ENCODE results near the gene GAL3ST2. TPM values are rescaled to one million over a fixed set of nuclear protein-coding genes. Genes with fewer than 3 reads are reported as not detected.
"Not testable (repeated sequence)": the region's sequence is repeated elsewhere in the genome, so short reads cannot be mapped to it uniquely, and the experiment has no call there.

The GAL3ST2 gene
- total and polyA plus RNA-seq, 4 donors, result 0.40 TPM; not detected in 3

GRCh38 chr2:241799522-241800197, 23.0 kb downstream of the GAL3ST2 start:
- WGBS, 2 donors, result 84 to 85% methylated on average over 9 to 10 of the region's 10 CpGs
- H3K27me3 ChIP-seq (ENCODE audit: control insufficient read depth in 3 of 3, insufficient read depth in 3 of 3, low read length in 2 of 3), result peaks cover 2 to 12% (median 9%) of the 10 kb centered on the region in 3 donors

GRCh38 chr2:241800198-241800903, 23.7 kb downstream of the GAL3ST2 start:
- peak in 1 of 3 donors; percentile 10 for DNase-seq
- H3K9ac ChIP-seq (ENCODE audit: insufficient read depth in 1 of 2, low read length in 2 of 2); ATAC-seq (ENCODE audit: insufficient read depth, low FRiP score); H3K36me3 ChIP-seq (ENCODE audit: control insufficient read depth in 4 of 4, insufficient read depth in 4 of 4, low read length in 4 of 4); H3K9me3 ChIP-seq (ENCODE audit: control insufficient read depth in 4 of 4, insufficient read depth in 3 of 4, low read length in 3 of 4); H3K27ac ChIP-seq (ENCODE audit: low read depth in 1 of 2, low read length in 1 of 2); H3K4me3 ChIP-seq: not testable (repeated sequence)
- Histone ChIP-seq H3K4me1 (ENCODE audit: control insufficient read depth in 5 of 5, insufficient read depth in 5 of 5, low read length in 5 of 5) (peaks cover 0 to 21% (median 8%) of the 10 kb centered on the region in 5 donors), H3K27me3 (ENCODE audit: control insufficient read depth in 3 of 3, insufficient read depth in 3 of 3, low read length in 2 of 3) (peaks cover 2 to 12% (median 9%) of the 10 kb centered on the region in 3 donors)
- WGBS, 2 donors, result 77 to 86% methylated on average over 35 of the region's 35 CpGs

More at GRCh38 chr2:241799522-241800197, 23.0 kb downstream of the GAL3ST2 start:
- no peak for TF ChIP-seq CTCF (IDR thresholded peaks at IDR 0.05; ENCODE audit: control extremely low read depth, extremely low read depth)
- DNase-seq (no peak), ATAC-seq (ENCODE audit: insufficient read depth, low FRiP score) (no peak)
- no peak overlapping the region for H3K4me3 ChIP-seq
- peaks cover 0 to 18% (median 4%) of the 10 kb centered on the region in 5 donors for H3K4me1 ChIP-seq (ENCODE audit: control insufficient read depth in 5 of 5, insufficient read depth in 5 of 5, low read length in 5 of 5)
- no peak overlapping the region for H3K27ac ChIP-seq (ENCODE audit: low read depth in 1 of 2, low read length in 1 of 2)
- no peaks in the 10 kb centered on the region for H3K36me3 ChIP-seq (ENCODE audit: control insufficient read depth in 4 of 4, insufficient read depth in 4 of 4, low read length in 4 of 4)
- H3K9ac ChIP-seq (ENCODE audit: insufficient read depth in 1 of 2, low read length in 2 of 2), result no peak overlapping the region
- H3K9me3 ChIP-seq (ENCODE audit: control insufficient read depth in 4 of 4, insufficient read depth in 3 of 4, low read length in 3 of 4), result no peaks in the 10 kb centered on the region

GRCh38 chr2:241801611-241802420, 25.2 kb downstream of the GAL3ST2 start:
- ATAC-seq (ENCODE audit: insufficient read depth, low FRiP score), result no peak

More at GRCh38 chr2:241801611-241802420, 25.2 kb downstream of the GAL3ST2 start:
- Histone ChIP-seq H3K4me1 (ENCODE audit: control insufficient read depth in 5 of 5, insufficient read depth in 5 of 5, low read length in 5 of 5) (peaks cover 0 to 21% (median 8%) of the 10 kb centered on the region in 5 donors), H3K4me3 (no peak overlapping the region), H3K27me3 (ENCODE audit: control insufficient read depth in 3 of 3, insufficient read depth in 3 of 3, low read length in 2 of 3) (peaks cover 2 to 12% (median 9%) of the 10 kb centered on the region in 3 donors), H3K9ac (ENCODE audit: insufficient read depth in 1 of 2, low read length in 2 of 2) (no peak overlapping the region), H3K9me3 (ENCODE audit: control insufficient read depth in 4 of 4, insufficient read depth in 3 of 4, low read length in 3 of 4) (no peaks in the 10 kb centered on the region), H3K36me3 (ENCODE audit: control insufficient read depth in 4 of 4, insufficient read depth in 4 of 4, low read length in 4 of 4) (no peaks in the 10 kb centered on the region), H3K27ac (ENCODE audit: low read depth in 1 of 2, low read length in 1 of 2) (no peak overlapping the region)
- TF ChIP-seq CTCF (IDR thresholded peaks at IDR 0.05; ENCODE audit: control extremely low read depth, extremely low read depth), result no peak
- DNase-seq, result peak in 1 of 3 donors; percentile 14
- 75 to 87% methylated on average over 44 of the region's 44 CpGs for WGBS, 2 donors
